Type B pancreatic cell (in vitro differentiated cells): ENCODE measurements around the gene PRM1. TPM values are rescaled to one million over a fixed set of nuclear protein-coding genes. Genes with fewer than 3 reads are reported as not detected.
A peak's percentile ranks its signal among the peaks of the same experiment; 100 is the strongest.

Experiments
- DNase-seq: peaks from one replicate; pipeline ENCODE4 v3.0.0; 2021; ENCODE audit warnings: mixed read lengths; ENCODE audit not compliant: unreplicated experiment; ENCODE audit errors: extremely low spot score
- H3K27ac Mint-ChIP-seq: 2 replicates; pipeline ENCODE4 v1.8.0; 2021; ENCODE audit warnings: mild to moderate bottlenecking, mixed read lengths
- H3K27me3 Mint-ChIP-seq: 2 replicates; pipeline ENCODE4 v1.8.0; 2021; ENCODE audit warnings: mixed read lengths
- H3K36me3 Mint-ChIP-seq: 2 replicates; pipeline ENCODE4 v1.8.0; 2021; ENCODE audit warnings: mixed read lengths
- H3K4me1 Mint-ChIP-seq: one replicate; pipeline ENCODE4 v1.8.0; 2021; ENCODE audit warnings: mixed read lengths; ENCODE audit not compliant: unreplicated experiment
- H3K4me3 Mint-ChIP-seq: 2 replicates; pipeline ENCODE4 v1.8.0; 2021; ENCODE audit warnings: mild to moderate bottlenecking, mixed read lengths
- H3K9me3 Mint-ChIP-seq: 2 replicates; pipeline ENCODE4 v1.8.0; 2021; ENCODE audit warnings: mixed read lengths
- CTCF ChIP-seq: fragments of 200-600 bp; sonication (generic); conservative IDR thresholded peaks from 2 replicates; pipeline ENCODE4 v1.5.0; 2021; ENCODE audit warnings: antibody characterized with exemption, mild to moderate bottlenecking
- total RNA-seq: library from RNA; stranded (reverse); gene quantifications from 2 replicates; pipeline ENCODE4 v1.2.1, GENCODE V29; 2021; ENCODE audit warnings: low replicate concordance

PRM1 gene
- total RNA-seq, 1 donor from 2014 or later = not detected

DNA sequence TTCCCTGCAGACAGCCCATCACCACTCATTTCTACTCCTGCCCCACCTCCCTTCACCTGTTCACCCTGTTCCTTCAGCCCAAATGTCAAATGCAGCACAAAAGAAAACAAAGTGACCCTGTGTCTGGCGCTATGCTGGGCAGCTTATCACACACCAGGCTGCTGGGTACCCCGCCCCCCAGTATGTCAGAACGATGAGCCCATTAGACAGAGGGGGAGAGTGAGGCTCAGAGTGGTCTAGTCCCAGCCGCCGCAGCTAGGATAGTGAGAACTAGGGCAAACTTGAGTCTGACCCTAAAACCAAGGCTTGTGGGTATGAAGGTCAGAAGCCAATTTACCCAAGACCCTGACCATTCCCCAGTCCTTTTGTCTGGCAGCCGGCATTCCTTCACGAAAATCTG lies 16.0 kb downstream of the PRM1 start:
- DNase-seq = no peak
- no peaks in the 10 kb centered on the region for H3K9me3 Mint-ChIP-seq
- H3K27me3 Mint-ChIP-seq = no peaks in the 10 kb centered on the region
- H3K27ac Mint-ChIP-seq = no peak overlapping the region
- H3K4me3 Mint-ChIP-seq = no peak overlapping the region
- no peak for TF ChIP-seq CTCF
- H3K36me3 Mint-ChIP-seq = no peaks in the 10 kb centered on the region
- peaks cover 4% of the 10 kb centered on the region for H3K4me1 Mint-ChIP-seq

GRCh38 chr16:11264155-11264832 lies 16.8 kb downstream of the PRM1 start:
- no peak for DNase-seq
- Mint-ChIP-seq H3K4me3 (no peak overlapping the region), H3K4me1 (peaks cover 4% of the 10 kb centered on the region), H3K36me3 (no peaks in the 10 kb centered on the region), H3K27ac (peak overlapping the region; percentile 1), H3K27me3 (no peaks in the 10 kb centered on the region), H3K9me3 (no peaks in the 10 kb centered on the region)
- no peak for TF ChIP-seq CTCF

- Mint-ChIP-seq H3K9me3 (no peaks in the 10 kb centered on the region), H3K27ac (peak overlapping the region; percentile 1), H3K36me3 (no peaks in the 10 kb centered on the region), H3K4me3 (no peak overlapping the region), H3K27me3 (no peaks in the 10 kb centered on the region), H3K4me1 (peaks cover 4% of the 10 kb centered on the region)
- no peak for DNase-seq
- no peak for TF ChIP-seq CTCF
These were observed 17.4 kb downstream of the PRM1 start for GRCh38 chr16:11263737-11264136.

DNA sequence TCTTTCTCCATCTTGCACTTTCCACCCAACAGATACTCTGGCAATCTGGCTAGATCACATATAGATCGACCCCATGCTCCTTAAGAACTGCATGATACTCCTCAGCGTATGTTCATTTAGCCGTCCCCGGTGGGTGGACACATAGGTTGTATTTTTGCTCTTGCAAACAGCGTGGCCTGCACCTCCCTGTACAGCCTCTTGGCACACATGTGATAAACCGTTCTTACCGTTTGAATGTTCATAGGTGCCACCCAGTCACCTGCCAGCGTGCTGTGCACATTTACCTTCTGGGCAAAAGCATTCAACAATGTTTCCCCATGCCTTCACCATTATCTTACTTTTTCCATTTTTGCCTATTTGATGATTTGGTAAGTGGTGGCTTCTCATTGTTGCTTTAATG lies 18.2 kb downstream of the PRM1 start:
- Mint-ChIP-seq H3K9me3 (no peaks in the 10 kb centered on the region), H3K27me3 (no peaks in the 10 kb centered on the region), H3K36me3 (no peaks in the 10 kb centered on the region), H3K27ac (peak overlapping the region; percentile 1), H3K4me1 (peaks cover 4% of the 10 kb centered on the region), H3K4me3 (no peak overlapping the region)
- no peak for TF ChIP-seq CTCF
- no peak for DNase-seq

DNA sequence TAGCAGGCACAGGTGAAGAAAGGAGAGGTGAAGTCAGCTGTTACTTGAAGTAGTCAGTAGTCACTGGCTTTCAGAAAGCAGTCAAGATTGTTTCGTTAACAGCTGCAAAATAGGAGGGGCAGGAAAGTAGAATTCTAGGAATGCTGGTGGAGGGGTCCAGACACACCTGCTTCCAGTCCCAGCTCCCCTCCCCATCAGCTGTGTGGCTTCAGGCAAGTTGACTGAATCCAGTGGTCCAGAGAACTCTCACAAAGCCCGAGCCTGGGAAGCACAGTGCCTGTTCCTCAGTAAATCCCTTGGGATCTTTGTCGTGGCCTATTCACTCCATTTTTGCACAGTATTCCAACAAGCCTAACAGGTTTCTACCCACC lies 20.5 kb downstream of the PRM1 start:
- Mint-ChIP-seq H3K27ac (peak overlapping the region; percentile 96), H3K4me1 (peaks cover 11% of the 10 kb centered on the region), H3K36me3 (no peaks in the 10 kb centered on the region), H3K4me3 (peak overlapping the region; percentile 50), H3K27me3 (no peaks in the 10 kb centered on the region), H3K9me3 (no peaks in the 10 kb centered on the region)
- TF ChIP-seq CTCF = no peak
- no peak for DNase-seq
